Testis (tissue), 2 donors: ENCODE results near the gene SREBF2.

Experiments
- POLR2A ChIP-seq: fragments of 450-650 bp; IDR thresholded peaks from one replicate; pipeline ENCODE4 v1.6.1; 2017; ENCODE audit warnings: antibody characterized with exemption, mild to moderate bottlenecking, moderate library complexity
- TF ChIP-seq, protein P1 (sequence below), 3 experiments: fragments of 450-650 bp in 2 of 3; fragments of 200-600 bp in 1 of 3; sonication (generic) in 1 of 3; IDR thresholded peaks; one replicate each; pipeline ENCODE4 v1.5.1; 2016 to 2019; ENCODE audit warnings: antibody characterized with exemption in 3 of 3, mild to moderate bottlenecking in 2 of 3, moderate library complexity in 1 of 3

DNA sequence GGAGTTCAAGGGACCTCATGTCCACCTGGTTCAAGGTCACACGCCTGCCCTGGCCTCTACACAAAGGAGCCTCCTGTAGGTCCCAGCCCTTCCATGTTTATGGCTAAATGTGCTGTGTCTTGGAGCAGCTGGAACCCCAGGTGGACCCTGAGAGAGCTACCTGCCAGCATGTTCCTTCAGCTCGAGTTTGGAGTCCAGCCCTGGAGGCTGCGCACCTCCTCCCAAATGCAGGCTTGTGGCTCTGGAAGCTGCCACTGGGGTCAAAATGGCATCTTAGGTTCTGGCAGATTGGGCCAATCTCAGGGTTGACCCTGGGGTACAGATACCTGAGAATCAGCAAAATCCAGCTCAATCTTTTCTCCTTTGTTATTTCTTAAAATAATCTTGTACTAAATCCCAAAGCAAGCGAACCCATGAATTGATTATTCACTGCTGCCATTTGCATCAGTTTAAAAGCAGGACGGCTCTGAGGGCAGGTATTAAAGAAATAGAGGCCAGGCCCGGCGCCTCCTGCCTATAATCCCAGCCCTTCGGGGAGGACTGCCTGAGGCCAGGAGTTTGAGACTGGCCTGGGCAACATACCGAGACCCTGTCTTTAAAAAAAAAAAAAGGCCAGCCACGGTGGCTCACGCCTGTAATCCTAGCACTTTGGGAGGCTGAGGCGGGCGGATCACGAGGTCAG lies 90.8 kb downstream of the SREBF2 start:
- no peak for TF ChIP-seq POLR2A
- TF ChIP-seq, protein P1, sequence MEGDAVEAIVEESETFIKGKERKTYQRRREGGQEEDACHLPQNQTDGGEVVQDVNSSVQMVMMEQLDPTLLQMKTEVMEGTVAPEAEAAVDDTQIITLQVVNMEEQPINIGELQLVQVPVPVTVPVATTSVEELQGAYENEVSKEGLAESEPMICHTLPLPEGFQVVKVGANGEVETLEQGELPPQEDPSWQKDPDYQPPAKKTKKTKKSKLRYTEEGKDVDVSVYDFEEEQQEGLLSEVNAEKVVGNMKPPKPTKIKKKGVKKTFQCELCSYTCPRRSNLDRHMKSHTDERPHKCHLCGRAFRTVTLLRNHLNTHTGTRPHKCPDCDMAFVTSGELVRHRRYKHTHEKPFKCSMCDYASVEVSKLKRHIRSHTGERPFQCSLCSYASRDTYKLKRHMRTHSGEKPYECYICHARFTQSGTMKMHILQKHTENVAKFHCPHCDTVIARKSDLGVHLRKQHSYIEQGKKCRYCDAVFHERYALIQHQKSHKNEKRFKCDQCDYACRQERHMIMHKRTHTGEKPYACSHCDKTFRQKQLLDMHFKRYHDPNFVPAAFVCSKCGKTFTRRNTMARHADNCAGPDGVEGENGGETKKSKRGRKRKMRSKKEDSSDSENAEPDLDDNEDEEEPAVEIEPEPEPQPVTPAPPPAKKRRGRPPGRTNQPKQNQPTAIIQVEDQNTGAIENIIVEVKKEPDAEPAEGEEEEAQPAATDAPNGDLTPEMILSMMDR (IDR thresholded peaks at IDR 0.05) = no peak
